HG03342 (cell line): ENCODE data around the gene CAMKK2.
"Not testable (repeated sequence)": the region's sequence is repeated elsewhere in the genome, so short reads cannot be mapped to it uniquely, and the experiment has no call there.

Experiments
- ATAC-seq: cut with Tn5 transposase; IDR thresholded peaks from one replicate; pipeline ENCODE4 v1.9.1; 2021; ENCODE audit warnings: mild to moderate bottlenecking, moderate library complexity; ENCODE audit not compliant: unreplicated experiment

CAMKK2 gene

DNA sequence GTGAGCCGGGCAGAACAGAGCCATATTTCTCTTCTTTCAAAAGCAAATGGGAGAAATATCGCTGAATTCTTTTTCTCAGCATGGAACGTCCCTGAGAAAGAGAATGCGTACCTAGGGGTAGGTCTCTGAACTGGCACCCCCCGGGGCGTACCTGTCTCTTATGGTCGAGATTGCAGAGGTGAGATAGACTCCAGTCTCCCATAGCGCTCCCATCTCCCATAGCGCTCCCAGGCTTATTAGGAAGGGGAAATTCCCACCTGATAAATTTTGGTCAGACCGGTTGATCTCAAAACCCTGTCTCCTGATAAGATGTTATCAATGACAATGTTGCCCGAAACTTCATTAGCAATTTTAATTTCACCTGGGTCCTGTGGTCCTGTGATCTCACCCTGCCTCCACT, 16.0 kb downstream of the CAMKK2 start:
- not testable (repeated sequence) for ATAC-seq

DNA sequence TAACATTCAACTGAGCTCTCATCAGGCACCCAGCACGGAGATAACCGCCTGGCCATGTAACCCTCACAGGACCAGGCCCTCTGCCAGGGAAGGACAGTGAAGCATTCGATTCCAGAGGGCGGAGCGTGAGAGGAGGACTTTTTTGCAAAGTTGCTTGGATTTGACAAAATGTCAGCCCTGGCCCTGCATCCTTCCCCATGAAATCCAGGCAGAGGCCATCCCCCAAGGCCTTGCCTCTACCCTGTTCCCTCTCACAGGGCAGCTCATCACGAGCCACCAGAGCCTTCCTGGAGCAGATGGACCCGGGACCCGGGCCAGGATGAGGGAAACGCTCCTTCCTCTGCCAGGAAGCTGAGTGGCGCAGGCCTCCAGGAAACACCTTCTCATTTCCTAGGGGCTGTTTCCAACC, 17.0 kb downstream of the CAMKK2 start:
- ATAC-seq: no peak

DNA sequence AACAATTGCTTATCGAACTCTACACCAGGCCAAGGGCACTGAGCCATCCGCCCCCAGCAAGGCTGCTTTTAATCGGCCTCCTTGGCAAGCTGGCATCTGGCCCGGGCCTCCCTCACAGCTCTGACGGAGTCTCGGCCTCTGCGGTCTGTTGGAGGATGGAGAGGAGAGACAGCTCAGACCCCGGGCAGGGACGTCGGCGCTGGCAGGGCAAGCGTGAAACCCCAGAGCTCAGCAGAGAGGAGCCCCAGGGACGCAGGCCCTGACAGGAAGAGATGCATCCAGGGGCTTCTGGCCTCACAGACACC, 17.5 kb downstream of the CAMKK2 start:
- ATAC-seq: no peak

DNA sequence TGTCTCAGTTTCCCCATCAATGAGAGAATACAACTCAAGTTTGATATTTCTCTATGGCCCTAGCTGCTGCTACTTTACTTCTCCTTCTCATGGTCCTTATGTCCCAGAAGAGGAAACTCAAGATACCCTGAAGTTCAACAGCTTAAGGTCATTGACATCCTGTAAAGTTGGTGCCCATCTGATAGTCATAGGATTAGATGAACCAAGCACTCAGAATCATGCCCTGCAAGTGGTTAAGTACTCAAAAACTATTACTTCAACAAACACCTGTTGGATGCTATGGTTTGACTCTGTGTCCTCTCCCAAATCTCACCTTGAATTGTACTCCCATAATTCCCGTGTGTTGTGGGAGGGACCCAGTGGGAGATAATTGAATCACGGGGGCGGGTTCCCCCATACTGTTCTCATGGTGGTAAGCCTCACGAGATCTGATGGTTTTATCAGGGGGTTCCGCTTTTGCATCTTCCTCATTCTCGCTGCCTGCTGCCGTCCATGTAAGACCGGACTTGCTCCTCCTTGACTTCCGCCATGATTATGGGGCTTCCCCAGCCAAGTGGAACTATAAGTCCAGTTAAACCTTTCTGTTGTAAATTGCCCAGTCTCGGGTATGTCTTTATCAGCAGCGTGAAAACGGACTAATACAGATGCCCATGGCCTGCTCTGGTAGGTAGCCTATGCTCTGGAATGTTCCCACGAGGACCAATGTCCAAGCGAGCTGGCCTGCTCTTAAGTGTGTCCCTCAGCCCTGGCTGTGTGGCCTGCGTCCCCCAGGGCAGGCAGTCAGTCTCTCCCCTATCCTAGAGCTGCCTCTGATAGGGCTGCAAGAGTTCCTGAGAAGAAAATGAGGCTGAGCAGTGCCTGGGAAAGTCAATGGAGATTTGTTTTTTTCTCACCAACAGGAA, 18.1 kb downstream of the CAMKK2 start:
- ATAC-seq: no peak

DNA sequence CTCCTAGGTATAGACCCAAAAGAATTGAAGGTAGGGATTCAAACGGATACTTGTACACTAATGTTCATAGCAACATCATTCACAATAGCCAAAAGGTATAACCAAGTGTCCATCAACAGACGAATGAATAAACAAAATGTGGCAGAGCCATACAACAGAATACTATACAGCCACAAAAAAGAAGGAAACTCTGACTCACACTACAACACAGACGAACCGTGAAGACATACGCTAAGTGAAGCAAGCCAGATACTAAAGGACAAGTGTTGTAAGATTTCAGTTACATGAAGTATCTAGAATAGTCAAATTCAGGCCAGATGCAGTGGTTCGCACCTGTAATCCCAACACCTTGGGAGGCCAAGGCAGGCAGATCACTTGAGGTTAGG, 19.1 kb downstream of the CAMKK2 start:
- no peak for ATAC-seq

DNA sequence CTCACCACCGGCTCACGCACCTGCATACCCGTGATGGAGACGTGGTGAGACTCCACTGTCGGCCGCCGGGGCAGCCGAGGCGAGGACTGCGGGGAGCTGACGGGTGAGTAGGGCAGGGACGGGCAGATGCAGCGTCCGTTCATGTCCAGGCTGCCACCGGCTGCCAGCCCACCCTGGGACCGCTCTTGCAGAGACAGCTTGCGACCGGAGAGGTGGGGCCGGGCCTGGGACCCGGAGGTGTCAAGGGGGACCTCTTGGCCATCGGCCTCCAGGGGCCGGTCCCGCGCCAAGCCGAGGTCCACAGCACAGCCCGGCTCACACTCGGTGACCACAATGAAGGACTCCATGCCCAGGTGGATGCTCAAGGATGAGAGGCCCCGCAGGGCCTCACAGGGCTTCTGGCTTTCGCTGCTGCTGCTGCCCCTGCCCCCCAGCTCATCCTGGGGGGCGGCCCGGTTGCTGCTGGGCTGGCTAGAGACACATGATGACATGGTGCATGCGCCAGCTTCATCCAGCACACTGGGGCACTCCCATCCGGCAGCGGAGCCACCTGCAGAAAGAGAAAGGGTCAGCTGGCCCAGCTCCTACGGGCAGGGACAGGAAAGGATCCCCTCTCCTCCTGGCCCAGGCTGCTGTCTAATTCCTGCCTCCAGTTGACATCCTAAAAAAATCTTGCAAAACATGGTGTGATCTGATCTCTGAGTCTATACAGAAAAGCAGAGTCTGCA, 22.3 kb downstream of the CAMKK2 start:
- ATAC-seq: no peak

DNA sequence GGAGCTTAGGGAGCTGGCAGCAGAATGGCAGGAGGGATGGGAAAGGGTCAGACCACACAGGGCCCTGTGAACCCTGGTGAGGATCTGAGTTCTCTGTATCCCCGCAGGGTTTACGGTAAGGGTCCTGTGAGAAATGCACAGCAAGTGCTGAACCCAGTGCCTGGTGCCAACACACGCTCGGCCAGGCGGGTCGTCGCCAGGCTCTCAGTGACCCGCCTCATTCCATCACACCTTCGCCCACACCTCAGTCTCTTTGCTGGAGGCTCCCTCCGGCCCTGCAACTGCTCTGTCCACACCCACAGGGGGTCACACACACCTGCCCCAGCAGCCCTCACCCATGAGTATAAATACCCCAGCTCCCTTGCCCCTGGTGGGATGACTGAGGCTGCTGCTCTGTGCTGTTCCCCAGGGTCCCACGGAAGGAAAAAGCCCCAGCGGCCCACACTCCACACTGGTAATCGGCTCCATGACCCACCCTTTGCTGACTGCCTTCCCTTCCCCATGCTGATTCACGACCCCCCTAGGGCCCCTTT, 23.1 kb downstream of the CAMKK2 start:
- ATAC-seq: no peak

DNA sequence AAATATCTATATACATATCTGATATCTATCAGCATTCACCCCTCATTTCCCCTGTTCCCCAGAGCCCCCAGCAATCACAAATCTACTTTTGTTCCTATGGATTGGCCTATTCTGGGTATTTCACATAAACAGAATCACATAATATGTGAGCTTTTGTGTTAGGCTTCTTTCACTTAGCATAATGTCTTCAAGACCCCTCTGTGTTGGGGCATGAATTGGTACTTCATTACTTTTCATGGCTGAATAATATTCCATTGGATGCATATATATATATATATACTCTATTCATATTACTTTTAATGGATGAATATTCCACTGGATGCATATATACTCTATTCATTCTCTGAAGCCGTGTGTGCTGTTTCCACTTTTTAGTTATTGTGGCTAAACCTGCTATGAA, 28.7 kb downstream of the CAMKK2 start:
- no peak for ATAC-seq

DNA sequence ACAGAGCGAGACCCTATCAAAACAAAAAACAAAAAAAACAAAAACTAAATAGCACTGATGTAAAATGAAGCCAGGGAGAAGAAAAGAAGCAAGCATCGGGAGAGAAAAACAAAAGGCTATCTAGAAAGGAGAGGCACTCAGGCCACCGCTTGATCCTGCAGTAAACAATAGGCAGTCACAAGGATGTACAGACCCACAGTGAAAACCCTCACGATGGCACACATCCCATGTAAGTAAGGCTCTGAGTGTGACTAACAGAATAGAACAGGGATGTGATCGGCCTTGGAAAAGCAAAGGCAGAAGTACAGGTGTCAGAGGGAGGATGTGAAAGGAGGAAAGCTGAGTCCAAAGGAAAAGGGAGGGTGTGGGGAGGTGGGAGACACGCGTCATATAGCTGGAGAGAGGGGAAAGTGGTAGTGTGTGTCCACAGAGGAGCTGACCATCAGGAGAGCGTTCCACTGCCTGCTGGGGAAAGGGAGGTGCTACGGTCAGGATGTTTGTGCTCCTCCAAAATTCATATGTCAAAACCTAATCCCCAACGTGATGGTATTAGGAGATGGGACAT, 31.5 kb downstream of the CAMKK2 start:
- no peak for ATAC-seq

DNA sequence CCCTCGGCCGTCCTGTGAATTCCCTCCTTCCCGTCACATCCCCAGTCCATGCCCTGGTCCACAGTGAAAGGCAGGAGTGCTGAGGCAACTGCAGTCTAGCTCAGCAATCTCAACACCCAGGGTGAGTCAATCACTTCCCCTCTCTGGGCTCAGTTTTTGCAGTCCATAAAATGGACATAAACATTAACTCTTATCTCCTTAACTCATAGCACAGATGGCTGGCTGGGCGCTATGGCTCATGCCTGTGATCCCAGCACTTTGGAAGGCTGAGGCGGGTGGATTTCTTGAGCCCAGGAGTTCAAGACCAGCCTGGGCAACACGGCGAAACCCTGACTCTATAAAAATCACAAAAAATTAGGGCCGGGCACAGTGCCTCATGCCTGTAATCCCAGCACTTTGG, 32.4 kb downstream of the CAMKK2 start:
- no peak for ATAC-seq

DNA sequence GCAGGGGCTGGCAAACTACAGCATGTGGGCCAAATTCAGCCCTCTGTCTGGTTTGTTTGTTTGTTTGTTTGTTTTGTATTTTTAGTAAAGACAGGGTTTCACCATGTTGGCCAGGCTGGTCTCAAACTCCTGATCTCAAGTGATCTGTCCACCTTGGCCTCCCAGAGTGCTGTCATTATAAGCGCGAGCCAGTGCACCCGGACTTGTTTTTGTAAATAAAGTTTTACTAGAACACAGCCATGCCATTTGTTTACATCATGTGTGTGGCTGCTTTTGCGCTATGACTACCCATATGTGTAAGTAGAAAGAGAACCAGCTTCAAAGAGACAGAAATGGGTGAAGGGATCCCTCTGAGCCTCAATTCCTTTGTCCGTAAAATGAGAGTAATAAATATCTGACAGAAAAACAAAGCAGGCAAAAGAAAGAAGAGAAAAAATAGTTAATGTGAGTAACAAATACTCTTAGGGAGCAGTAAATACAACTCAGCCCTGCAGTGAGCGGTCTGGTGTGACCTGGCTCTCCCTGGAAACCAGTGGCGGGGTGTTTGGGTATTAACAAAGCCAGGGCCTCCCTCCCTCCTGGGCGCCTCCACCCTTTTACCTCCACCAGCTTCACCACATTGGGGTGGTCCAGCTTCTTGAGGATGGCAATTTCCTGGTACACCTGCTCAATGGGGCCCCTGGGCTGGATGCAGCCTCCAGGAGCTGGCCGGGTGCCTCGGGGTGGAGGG, 33.1 kb downstream of the CAMKK2 start:
- ATAC-seq: no peak

DNA sequence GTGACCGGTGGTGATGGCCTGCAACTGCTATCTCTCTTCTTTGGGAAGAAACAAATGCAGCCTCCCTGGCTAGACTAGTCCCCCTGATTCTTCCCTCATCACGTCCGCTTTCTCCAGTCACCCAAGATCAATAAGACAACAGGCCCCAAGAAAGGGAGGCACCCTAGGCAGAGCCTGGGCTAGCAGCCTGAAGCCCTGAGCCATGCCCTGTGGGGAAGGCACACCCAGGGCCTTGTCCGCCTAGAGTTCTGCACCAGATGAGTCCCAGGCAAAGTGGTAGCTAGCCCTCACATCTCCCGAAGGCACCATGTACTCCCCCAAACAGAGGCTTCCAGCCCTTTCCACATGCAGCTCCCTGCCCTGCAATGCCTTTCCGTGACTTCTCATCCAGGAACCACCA, 35.1 kb downstream of the CAMKK2 start:
- ATAC-seq: no peak

DNA sequence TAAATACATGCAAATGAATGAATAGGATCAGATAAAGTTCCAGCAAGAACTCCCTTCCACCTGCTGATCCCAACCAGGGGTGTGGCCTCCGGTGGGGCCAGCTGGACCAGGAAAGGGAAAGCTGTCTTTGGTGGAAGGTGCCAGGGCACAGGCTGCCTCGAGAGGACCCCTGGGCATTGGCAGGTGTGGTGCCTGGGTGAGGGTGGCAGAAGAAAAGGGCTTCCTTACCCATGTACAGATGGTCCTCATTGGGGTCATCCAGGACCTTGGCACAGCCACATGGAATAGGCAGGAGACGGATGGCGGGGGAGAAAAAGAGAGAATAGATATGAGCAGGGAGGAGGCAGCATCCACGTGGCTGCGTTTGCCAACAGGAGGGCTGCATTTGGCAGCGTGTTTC, 36.4 kb downstream of the CAMKK2 start:
- no peak for ATAC-seq

DNA sequence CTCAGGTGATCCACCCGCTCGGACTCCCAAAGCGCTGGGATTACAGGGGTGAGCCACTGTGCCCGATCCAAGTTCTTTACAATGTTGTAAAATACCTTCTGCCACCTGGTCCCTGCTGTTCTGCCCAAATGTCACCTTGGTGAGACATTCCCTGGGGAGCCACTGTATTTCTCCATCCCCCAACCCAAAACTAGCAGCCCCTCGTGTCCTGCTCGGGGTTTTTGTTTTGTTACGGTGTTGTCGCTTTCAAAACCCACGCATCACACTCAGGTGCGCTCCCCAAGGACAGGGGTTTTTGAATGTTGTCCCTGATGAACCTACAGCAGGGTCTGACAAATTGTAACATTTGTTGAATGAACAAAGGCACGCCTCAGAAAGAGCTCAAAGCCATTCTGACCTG, 37.4 kb downstream of the CAMKK2 start:
- ATAC-seq: no peak

DNA sequence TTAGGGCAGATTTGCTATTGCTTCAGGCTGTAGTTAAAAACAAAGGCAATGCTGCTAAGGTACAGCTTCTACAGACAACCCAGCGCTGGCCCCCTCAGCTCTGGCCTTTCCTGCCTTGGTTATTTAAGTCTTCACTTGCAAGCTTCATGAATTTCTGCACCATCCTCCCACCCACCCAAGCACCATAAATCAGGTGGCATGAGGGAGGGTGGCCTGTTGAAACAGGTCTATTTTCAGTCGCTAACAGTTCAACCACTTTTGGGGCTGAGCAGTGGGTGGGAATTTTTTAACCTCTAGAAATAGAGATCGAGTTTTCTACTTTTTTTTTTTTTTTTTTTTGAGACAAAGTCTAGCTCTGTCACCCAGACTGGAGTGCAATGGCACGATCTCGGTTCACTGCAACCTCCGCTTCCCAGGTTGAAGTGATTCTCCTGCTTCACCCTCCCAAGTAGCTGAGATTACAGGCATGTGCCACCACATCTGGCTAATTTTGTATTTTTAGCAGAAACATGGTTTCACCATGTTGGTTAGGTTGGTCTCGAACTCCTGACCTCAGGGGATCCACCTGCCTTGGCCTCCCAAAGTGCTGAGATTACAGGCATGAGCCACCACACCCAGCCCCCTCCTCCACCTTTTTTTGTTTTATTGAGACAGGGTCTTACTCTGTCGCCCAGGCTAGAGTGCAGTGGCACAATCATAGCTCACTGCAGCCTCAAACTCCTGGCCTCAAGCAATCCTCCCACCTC, 38.6 kb downstream of the CAMKK2 start:
- ATAC-seq: not testable (repeated sequence)

DNA sequence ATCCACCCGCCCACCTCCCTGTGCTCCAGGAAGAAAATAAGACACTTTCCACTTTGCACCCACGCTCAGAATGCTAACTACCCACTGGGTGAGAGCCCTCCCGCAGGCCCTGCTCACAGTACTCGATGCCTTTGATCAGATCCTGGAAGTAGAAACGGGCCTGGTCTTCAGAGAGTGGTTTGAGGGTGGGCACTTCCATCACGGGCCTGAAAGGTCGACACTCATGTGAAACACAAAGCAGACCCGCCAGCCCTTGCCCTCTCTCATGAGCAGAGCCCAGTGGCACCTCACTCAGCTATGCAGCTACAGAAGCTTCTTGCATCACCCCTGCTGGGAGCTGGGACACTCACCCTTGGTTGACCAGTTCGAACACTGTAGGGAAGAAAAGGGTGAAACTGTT, 41.1 kb downstream of the CAMKK2 start:
- ATAC-seq: no peak

DNA sequence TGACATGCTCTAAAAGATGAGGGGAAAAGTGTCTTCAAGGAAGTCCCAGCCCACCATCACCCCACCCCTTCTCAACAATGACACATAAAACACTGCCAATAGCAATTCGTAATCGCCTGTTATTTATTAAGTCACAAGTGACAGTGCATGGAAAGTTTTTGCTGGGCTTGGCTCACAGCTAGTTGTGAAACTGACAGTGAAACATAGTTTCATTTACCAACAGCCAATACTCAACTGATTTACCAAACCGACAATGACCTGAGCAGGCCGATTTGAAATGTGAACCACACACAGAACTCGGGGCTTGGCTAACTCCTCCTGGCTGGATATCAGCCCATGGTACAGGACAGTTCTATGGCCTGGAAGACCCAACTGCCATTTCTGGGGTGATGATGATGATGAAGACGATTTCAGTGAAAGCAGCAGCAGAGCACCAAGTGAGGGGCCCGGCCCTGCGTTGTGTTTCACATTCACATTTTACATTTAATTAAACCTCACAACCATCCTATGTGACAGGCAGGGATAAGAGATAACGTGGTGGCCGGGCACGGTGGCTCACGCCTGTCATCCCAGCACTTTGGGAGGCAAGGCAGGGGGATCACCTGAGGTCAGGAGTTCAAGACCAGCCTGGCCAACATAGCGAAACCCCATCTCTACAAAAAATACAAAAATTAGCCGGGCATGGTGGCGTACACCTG, 42.7 kb downstream of the CAMKK2 start:
- ATAC-seq: no peak

DNA sequence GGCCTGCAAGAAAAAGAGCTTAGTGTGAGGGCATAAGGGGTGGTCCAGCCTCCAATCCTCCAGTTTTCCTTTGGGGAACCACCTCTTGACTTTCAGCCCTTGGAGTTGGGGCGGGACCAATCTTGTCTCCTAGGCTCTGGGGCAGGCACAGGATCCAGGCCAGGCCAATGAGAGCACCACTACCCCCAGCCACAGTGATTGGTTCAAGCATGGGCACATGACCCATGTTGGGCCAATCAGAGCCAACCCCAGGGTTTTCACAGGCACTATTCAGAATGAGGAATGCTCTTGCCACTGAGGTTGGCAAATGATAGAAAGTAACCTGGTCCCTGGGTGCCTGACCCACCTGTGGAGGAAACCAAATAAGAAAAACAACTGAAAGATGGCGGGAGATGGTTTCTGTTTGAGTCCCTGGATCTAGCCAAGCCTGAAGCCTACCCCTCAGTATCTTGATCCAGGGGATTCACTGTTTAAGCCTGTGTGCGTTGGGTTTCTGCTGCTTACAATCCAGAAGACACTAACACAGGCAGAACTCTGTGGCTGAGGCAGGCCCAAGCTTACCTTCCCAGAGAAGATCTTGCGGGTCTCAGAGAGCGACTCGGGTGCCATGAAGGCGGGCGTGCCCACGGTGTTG, 43.7 kb downstream of the CAMKK2 start:
- no peak for ATAC-seq

DNA sequence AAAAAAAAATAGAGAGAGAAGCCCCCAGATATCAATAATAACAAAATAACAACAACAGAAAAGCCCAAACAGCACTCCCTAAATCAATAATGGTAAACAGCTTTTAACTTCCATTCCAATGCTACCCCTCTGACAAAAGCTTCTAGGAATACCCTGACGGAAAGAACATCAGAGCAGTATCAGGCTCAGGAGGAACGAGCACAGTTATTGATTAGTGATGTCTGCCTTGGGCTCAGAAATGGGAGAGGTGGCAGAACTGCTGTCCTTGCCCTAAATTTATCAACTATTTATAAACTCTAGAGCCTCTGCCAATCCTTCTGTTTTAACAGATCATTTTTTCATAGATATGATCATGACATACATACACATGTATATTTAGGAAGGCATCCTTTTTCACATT, 44.7 kb downstream of the CAMKK2 start:
- no peak for ATAC-seq
